Karpas-422 (cell line): ENCODE results near the gene ARMS2. TPM values are rescaled to one million over a fixed set of nuclear protein-coding genes. Genes with fewer than 3 reads are reported as not detected.

ENCODE experiments used
- DNase-seq: peaks from one replicate; pipeline ENCODE4 v3.0.0-alpha.2; 2015
- H2AFZ ChIP-seq: fragments of 200-600 bp; sonication (generic); 2 replicates; pipeline ENCODE4 v1.6.1; 2014; ENCODE audit warnings: antibody characterized with exemption, low read length, mixed read lengths
- H3K27ac ChIP-seq: fragments of 200-600 bp; sonication (generic); 2 replicates; pipeline ENCODE4 v1.5.1; 2014; ENCODE audit warnings: mild to moderate bottlenecking, low read length, moderate library complexity
- H3K27me3 ChIP-seq: fragments of 200-600 bp; sonication (generic); 2 replicates; pipeline ENCODE4 v1.6.1; 2014; ENCODE audit warnings: low read length, mixed read lengths
- H3K36me3 ChIP-seq: fragments of 200-600 bp; sonication (generic); 2 replicates; pipeline ENCODE4 v1.6.1; 2014; ENCODE audit warnings: low read length, mixed read lengths; ENCODE audit not compliant: insufficient read depth
- H3K4me1 ChIP-seq: fragments of 200-600 bp; sonication (generic); 2 replicates; pipeline ENCODE4 v1.6.1; 2014; ENCODE audit warnings: mild to moderate bottlenecking, low read length, mixed read lengths
- H3K4me2 ChIP-seq: fragments of 200-600 bp; sonication (generic); 2 replicates; pipeline ENCODE4 v1.6.1; 2014; ENCODE audit warnings: low read length, low read depth, mild to moderate bottlenecking; ENCODE audit not compliant: poor library complexity, severe bottlenecking
- H3K4me3 ChIP-seq: fragments of 200-600 bp; sonication (generic); 2 replicates; pipeline ENCODE4 v1.5.1; 2014; ENCODE audit warnings: mild to moderate bottlenecking, antibody characterized with exemption, low read length, mixed read lengths
- H3K79me2 ChIP-seq: fragments of 200-600 bp; sonication (generic); 2 replicates; pipeline ENCODE4 v1.6.1; 2014; ENCODE audit warnings: mild to moderate bottlenecking, low read length, mixed read lengths
- H3K9ac ChIP-seq: fragments of 200-600 bp; sonication (generic); 2 replicates; pipeline ENCODE4 v1.6.0; 2014; ENCODE audit warnings: low read length
- H3K9me2 ChIP-seq: fragments of 200-600 bp; sonication (generic), shearing (Covaris generic); replicated peaks from 2 replicates; pipeline ENCODE4 v1.6.0; 2014; ENCODE audit warnings: mild to moderate bottlenecking, low read length, moderate library complexity; ENCODE audit not compliant: insufficient read depth
- H3K9me3 ChIP-seq: fragments of 300-700, 200-600 bp; sonication (generic); 2 replicates; pipeline ENCODE4 v1.6.1; 2014; ENCODE audit warnings: low read length, mixed read lengths
- H4K20me1 ChIP-seq: fragments of 200-600 bp; sonication (generic); 2 replicates; pipeline ENCODE4 v1.6.1; 2014; ENCODE audit warnings: mild to moderate bottlenecking, antibody characterized with exemption, low read length, low read depth; ENCODE audit not compliant: insufficient read depth
- total RNA-seq: library from RNA; depleted of rRNA; stranded (reverse); fragments of >200 nt; shearing (Covaris generic); gene quantifications from 2 replicates; pipeline ENCODE4 v1.2.3, GENCODE V29; 2014; ENCODE audit warnings: low replicate concordance

ARMS2 gene
- total RNA-seq, 1 experiment from 2014 or later = not detected

DNA sequence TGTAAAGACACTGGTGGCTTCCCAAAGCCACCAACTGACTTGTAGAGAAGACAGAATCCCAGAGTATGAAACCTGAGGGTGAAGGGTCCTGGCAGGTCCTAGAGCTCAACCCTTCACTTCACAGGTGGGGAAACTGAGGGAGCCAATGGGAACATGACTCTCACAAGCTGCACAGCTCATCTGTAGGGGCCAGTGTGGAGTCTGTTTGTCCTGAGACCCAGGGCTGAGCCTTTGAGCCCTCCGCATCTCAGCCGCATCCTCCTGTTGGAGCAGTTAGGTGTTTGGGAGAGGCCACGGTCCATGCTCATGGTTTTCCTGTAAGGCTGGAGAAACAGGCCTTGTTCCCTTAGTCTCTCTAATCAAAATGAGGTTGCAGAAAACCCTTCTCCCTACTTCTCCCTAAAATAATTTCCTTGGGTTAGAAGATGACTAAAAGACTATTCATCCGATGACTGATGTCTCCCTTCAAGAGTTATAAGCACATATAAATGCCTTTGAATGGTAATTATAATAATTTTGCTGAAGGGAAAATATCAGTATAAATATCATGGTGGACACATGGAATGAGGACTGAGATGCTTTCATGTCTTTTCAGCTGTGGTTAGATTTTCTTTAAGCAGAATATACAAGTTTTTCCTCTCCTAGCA is 17.2 kb downstream of the ARMS2 start:
- DNase-seq = no peak
- H3K9ac ChIP-seq = no peak overlapping the region
- no peak overlapping the region for H3K4me2 ChIP-seq
- no peaks in the 10 kb centered on the region for H3K9me3 ChIP-seq
- no peak overlapping the region for H3K27ac ChIP-seq
- no peaks in the 10 kb centered on the region for H3K36me3 ChIP-seq
- H3K27me3 ChIP-seq = no peaks in the 10 kb centered on the region
- H2AFZ ChIP-seq = no peak overlapping the region
- H3K9me2 ChIP-seq = no peaks in the 10 kb centered on the region
- H3K4me3 ChIP-seq = no peak overlapping the region
- H4K20me1 ChIP-seq = no peaks in the 10 kb centered on the region
- H3K79me2 ChIP-seq = no peaks in the 10 kb centered on the region
- H3K4me1 ChIP-seq = no peaks in the 10 kb centered on the region

DNA sequence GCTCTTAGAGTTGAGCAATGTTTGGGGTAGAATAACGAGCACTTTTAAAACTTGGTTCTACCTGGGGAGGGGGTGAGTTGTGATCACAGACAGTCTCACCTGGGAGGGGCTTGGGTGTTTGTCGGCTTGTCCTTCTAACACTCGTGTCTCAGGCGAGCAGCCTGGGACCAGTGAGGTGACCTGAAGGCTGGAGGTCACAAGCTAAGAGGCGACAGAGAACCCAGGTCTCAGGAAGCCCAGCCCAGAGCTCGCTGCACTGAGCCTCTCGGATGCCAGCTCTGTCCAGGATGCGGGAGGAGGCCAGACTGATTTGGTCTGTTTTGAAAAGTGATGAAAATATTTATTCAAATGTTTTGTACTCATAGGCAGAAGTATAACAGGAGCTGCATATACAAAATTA is 18.7 kb downstream of the ARMS2 start:
- no peak overlapping the region for H3K9ac ChIP-seq
- H4K20me1 ChIP-seq = no peaks in the 10 kb centered on the region
- H3K79me2 ChIP-seq = no peaks in the 10 kb centered on the region
- DNase-seq = no peak
- no peaks in the 10 kb centered on the region for H3K4me1 ChIP-seq
- H2AFZ ChIP-seq = no peak overlapping the region
- H3K9me2 ChIP-seq = no peaks in the 10 kb centered on the region
- H3K27me3 ChIP-seq = no peaks in the 10 kb centered on the region
- no peak overlapping the region for H3K27ac ChIP-seq
- H3K4me3 ChIP-seq = no peak overlapping the region
- H3K36me3 ChIP-seq = no peaks in the 10 kb centered on the region
- H3K4me2 ChIP-seq = no peak overlapping the region
- no peaks in the 10 kb centered on the region for H3K9me3 ChIP-seq

DNA sequence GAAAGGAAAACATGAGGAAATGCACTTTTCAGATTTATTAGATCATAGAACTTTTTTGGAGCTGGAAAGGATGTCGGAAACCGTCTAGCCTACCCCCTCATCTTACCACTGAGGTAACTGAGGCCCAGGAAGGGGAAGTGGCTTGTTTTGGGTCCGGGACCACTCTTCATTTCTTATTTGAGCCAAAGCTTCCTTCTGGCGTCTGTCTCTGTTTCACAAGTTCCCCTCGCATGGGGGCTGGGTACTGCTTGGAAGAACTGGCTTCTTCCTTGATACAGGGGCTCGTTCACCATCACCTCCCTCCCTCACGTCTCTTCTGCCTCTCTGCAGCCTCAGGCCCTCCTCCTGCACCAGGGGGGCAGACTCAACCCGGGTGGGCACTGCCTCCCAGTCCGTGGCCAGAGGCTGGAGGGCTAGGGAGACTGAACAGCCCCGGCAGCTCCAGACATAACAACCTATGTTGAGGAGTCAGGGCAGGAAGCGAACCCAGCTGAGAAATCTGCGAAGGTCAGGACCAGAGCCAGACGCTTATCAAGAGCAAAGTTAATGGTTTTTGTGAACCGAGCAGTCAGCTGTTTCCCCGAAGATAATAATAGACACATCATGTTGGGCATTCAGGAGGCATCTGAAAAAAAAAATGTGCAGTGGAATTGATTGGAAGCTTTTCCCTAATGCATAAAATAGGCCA is 19.8 kb downstream of the ARMS2 start:
- H3K9me3 ChIP-seq = no peaks in the 10 kb centered on the region
- no peaks in the 10 kb centered on the region for H3K9me2 ChIP-seq
- no peaks in the 10 kb centered on the region for H4K20me1 ChIP-seq
- no peaks in the 10 kb centered on the region for H3K79me2 ChIP-seq
- H3K36me3 ChIP-seq = no peaks in the 10 kb centered on the region
- H3K27me3 ChIP-seq = no peaks in the 10 kb centered on the region
- no peak overlapping the region for H3K4me3 ChIP-seq
- no peak overlapping the region for H2AFZ ChIP-seq
- H3K4me2 ChIP-seq = no peak overlapping the region
- no peak for DNase-seq
- no peak overlapping the region for H3K27ac ChIP-seq
- H3K4me1 ChIP-seq = no peaks in the 10 kb centered on the region
- no peak overlapping the region for H3K9ac ChIP-seq

DNA sequence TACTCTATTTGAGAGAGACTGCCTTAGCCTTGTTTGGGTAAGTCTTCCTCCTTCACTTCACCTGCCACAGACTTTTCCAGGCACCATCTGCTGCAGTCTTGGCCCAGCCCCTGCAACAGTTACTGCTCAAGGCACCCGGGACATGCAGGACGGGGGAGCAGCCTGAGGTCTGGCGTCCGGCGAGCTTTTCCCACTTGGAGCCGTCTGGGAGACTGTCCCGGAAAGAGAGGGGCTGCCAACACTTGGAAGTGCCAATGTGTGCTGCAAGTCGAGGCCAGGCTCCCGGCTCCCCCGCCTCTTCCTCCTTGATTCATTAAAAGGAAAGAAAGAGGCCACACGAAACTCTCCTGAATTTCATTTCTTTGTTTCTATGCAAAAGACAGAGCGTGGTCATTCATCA is 20.6 kb downstream of the ARMS2 start:
- Histone ChIP-seq H3K9me2 (no peaks in the 10 kb centered on the region), H3K4me1 (no peaks in the 10 kb centered on the region), H4K20me1 (no peaks in the 10 kb centered on the region), H3K9me3 (no peaks in the 10 kb centered on the region), H3K79me2 (no peaks in the 10 kb centered on the region), H3K9ac (no peak overlapping the region), H3K4me2 (no peak overlapping the region), H3K36me3 (no peaks in the 10 kb centered on the region), H3K4me3 (no peak overlapping the region), H3K27me3 (no peaks in the 10 kb centered on the region), H2AFZ (no peak overlapping the region), H3K27ac (no peak overlapping the region)
- no peak for DNase-seq

DNA sequence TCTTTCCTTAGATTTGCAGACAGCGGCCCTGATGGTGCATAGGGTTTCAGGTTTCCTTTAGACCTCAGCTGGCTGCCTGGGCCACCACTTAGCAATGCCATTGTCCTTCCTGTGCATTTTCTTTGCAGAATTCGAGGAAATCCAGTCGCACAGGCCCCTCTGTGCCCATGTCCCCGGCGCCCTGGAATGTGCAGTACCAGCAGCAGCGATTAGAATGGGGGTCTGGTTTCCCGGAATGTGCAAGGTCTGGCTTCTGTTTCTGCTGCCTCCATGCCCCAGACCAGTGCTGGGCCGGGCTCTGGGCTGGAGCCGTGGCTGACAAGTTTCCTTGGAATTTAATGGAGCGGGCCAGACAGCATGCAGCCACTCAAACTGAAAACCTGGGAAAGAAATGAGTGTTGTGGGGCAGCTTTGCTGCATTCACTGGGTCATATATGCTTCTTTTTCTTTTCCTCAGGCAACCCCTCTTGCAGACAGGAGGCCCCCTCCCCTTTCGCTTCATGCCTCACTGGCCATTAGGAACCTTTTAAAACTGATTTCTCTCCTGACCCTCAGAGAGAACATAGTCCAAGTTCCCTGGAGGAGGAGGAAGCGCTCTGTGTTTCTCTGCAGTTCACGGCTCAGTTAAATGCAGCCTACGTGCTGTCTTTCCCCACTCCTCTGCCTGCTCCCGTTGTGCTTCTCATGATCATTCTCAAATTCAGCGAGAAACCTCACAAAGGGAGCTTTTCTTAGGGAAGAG is 21.3 kb downstream of the ARMS2 start:
- H3K79me2 ChIP-seq = no peaks in the 10 kb centered on the region
- H3K4me2 ChIP-seq = no peak overlapping the region

DNA sequence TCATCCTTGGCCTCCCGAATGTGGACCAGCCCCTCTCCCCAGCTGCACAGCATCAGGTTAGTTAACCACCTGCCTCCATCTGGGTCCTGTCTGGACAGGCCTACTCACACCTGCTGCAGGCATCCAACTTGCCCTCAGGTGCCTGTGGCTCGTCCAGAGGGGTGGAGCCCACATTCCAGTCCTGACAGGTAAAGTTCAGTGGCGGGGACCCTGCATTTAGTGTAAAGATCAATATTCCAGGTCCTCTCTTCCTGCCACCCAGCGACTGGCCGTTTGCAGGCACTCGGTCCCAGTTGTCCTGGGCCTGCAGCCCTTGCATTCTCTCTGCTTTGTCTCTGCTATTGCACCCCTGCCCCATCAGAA is 21.9 kb downstream of the ARMS2 start:
- H3K9me2 ChIP-seq = no peaks in the 10 kb centered on the region
- H2AFZ ChIP-seq = no peak overlapping the region
- H3K9ac ChIP-seq = no peak overlapping the region
- H3K79me2 ChIP-seq = no peaks in the 10 kb centered on the region
- no peaks in the 10 kb centered on the region for H3K9me3 ChIP-seq
- H3K36me3 ChIP-seq = no peaks in the 10 kb centered on the region
- no peak overlapping the region for H3K27ac ChIP-seq
- H3K4me2 ChIP-seq = no peak overlapping the region
- no peaks in the 10 kb centered on the region for H3K27me3 ChIP-seq
- no peak overlapping the region for H3K4me3 ChIP-seq
- no peak for DNase-seq
- no peaks in the 10 kb centered on the region for H4K20me1 ChIP-seq
- no peaks in the 10 kb centered on the region for H3K4me1 ChIP-seq

More for the DNA sequence above, 21.3 kb downstream of the ARMS2 start:
- no peaks in the 10 kb centered on the region for H3K27me3 ChIP-seq
- H4K20me1 ChIP-seq = no peaks in the 10 kb centered on the region
- H2AFZ ChIP-seq = no peak overlapping the region
- no peak overlapping the region for H3K9ac ChIP-seq
- DNase-seq = no peak
- no peaks in the 10 kb centered on the region for H3K4me1 ChIP-seq
- H3K9me2 ChIP-seq = no peaks in the 10 kb centered on the region
- H3K27ac ChIP-seq = no peak overlapping the region
- H3K9me3 ChIP-seq = no peaks in the 10 kb centered on the region
- no peaks in the 10 kb centered on the region for H3K36me3 ChIP-seq
- no peak overlapping the region for H3K4me3 ChIP-seq

GRCh38 chr10:122477436-122477835 is 23.0 kb downstream of the ARMS2 start:
- H3K9me2 ChIP-seq = no peaks in the 10 kb centered on the region
- no peak overlapping the region for H3K9ac ChIP-seq
- H3K79me2 ChIP-seq = no peaks in the 10 kb centered on the region
- no peak for DNase-seq
- no peak overlapping the region for H3K4me3 ChIP-seq
- H2AFZ ChIP-seq = no peak overlapping the region
- no peaks in the 10 kb centered on the region for H3K9me3 ChIP-seq
- no peaks in the 10 kb centered on the region for H4K20me1 ChIP-seq
- H3K36me3 ChIP-seq = no peaks in the 10 kb centered on the region
- no peak overlapping the region for H3K27ac ChIP-seq
- no peaks in the 10 kb centered on the region for H3K27me3 ChIP-seq
- H3K4me1 ChIP-seq = no peaks in the 10 kb centered on the region
- H3K4me2 ChIP-seq = no peak overlapping the region

GRCh38 chr10:122478971-122479370 is 24.5 kb downstream of the ARMS2 start:
- no peak overlapping the region for H3K27ac ChIP-seq
- H3K36me3 ChIP-seq = no peaks in the 10 kb centered on the region
- H3K79me2 ChIP-seq = no peaks in the 10 kb centered on the region
- no peak overlapping the region for H3K4me3 ChIP-seq
- H3K9me2 ChIP-seq = no peaks in the 10 kb centered on the region
- H3K4me1 ChIP-seq = no peaks in the 10 kb centered on the region
- no peaks in the 10 kb centered on the region for H4K20me1 ChIP-seq
- H3K9ac ChIP-seq = no peak overlapping the region
- DNase-seq = no peak
- no peaks in the 10 kb centered on the region for H3K9me3 ChIP-seq
- no peak overlapping the region for H3K4me2 ChIP-seq
- H3K27me3 ChIP-seq = no peaks in the 10 kb centered on the region
- H2AFZ ChIP-seq = no peak overlapping the region
